Ovary (tissue), 9 donors: ENCODE measurements around the gene ESPN. TPM values are rescaled to one million over a fixed set of nuclear protein-coding genes. Genes with fewer than 3 reads are reported as not detected.

ENCODE experiments used
- DNase-seq, 5 donors: peaks; one replicate each; pipeline ENCODE4 v3.0.0-alpha.2; 2019 to 2020
- H3K27ac ChIP-seq, 2 donors: fragments of 200-600 bp; one replicate each; pipeline versions ENCODE4 v1.5.1 to v1.8.0; 2019 to 2022
- H3K27me3 ChIP-seq: fragments of 200-600 bp; one replicate; pipeline ENCODE4 v1.8.0; 2022
- H3K36me3 ChIP-seq: fragments of 200-600 bp; sonication (generic); one replicate; pipeline ENCODE4 v1.5.1; 2019
- H3K4me1 ChIP-seq: one replicate; pipeline ENCODE4 v1.8.1; 2013; ENCODE audit warnings: mild to moderate bottlenecking, moderate library complexity; ENCODE audit not compliant: insufficient read depth
- H3K4me3 ChIP-seq: fragments of 200-600 bp; sonication (generic); one replicate; pipeline ENCODE4 v1.5.1; 2017
- H3K9me3 ChIP-seq, 2 donors: fragments of 200-600 bp in 1 of 2; sonication (generic) in 1 of 2; one replicate each; pipeline versions ENCODE4 v1.5.1 to v1.8.1; 2013 to 2019; ENCODE audit warnings: mild to moderate bottlenecking in 1 of 2, moderate library complexity in 1 of 2
- CTCF ChIP-seq, 3 donors: fragments of 450-650 bp in 2 of 3; fragments of 200-600 bp in 1 of 3; IDR thresholded peaks; one replicate each; pipeline versions ENCODE4 v1.5.1 to v1.8.0; 2016 to 2022; ENCODE audit warnings: antibody characterized with exemption in 3 of 3, mild to moderate bottlenecking in 1 of 3
- EP300 ChIP-seq: sonication (generic); formaldehyde crosslinking; IDR thresholded peaks from one replicate; pipeline ENCODE4 v1.6.1; 2017; ENCODE audit warnings: antibody characterized with exemption
- POLR2A ChIP-seq: fragments of 450-650 bp; IDR thresholded peaks from one replicate; pipeline ENCODE4 v1.6.1; 2017; ENCODE audit warnings: antibody characterized with exemption, mild to moderate bottlenecking, moderate library complexity
- WGBS, 3 donors: extraction: QIAGEN DNeasy Blood & Tissue Kit in 1 of 3; methylation state at CpG; one replicate each; pipeline versions ENCODE4 v1.1.5 to v1.1.7; 2013 to 2017; 5-methylcytosine and 5-hydroxymethylcytosine counted together
- intact Hi-C, 4 donors: fragments of 100-400 bp; cut with DNase I; formaldehyde crosslinking; loops; one replicate each; pipeline versions ENCODE4 v1.11.0 to v1.15.1; 2022 to 2023
- polyA plus RNA-seq, 2 donors: library from polyadenylated mRNA; stranded (reverse); fragments of 200-250 nt in 1 of 2; fragments of 350-450 nt in 1 of 2; fragmentation: Illumina TruSeq in 1 of 2; extraction: RNeasy Lipid Tissue Mini Kit (QIAGEN cat#74804) in 1 of 2; gene quantifications; one replicate each; pipeline ENCODE4 v1.2.3, GENCODE V29; 2013 to 2014
- total RNA-seq, 7 donors: library from RNA; depleted of rRNA in 2 of 7; stranded (reverse); fragments of >200 nt in 2 of 7; fragmentation: NEBNext Ultra II Directional in 3 of 7; extraction: Animal tissue kit (Norgen Biotek cat#: 25700) in 3 of 7; gene quantifications; one replicate each; pipeline versions ENCODE4 v1.1.0 to v1.2.4, GENCODE V29; 2016 to 2023
- donor health status: DM: no; HTN: no; CAD: no; lungs with moderate emphysema.
- donor health status: DM: no; HTN: no; CAD: no.
- donor health status: Bipolar disorder and iron deficiency.
- donor health status: DM: yes; HTN: yes; CAD: no.
- donor health status: DM: no; HTN: no; CAD: no.
- donor health status: DM: yes; HTN: yes; CAD: no.

ESPN gene
- total and polyA plus RNA-seq, 9 donors: 0.11 to 46.2 (median 1.5) TPM; not detected in 1

GRCh38 chr1:6456800-6457466 is 32.4 kb downstream of the ESPN start:
- Histone ChIP-seq H3K9me3 (no peaks in the 10 kb centered on the region), H3K27me3 (no peaks in the 10 kb centered on the region), H3K36me3 (no peaks in the 10 kb centered on the region), H3K4me3 (no peak overlapping the region), H3K4me1 (peaks cover 6% of the 10 kb centered on the region), H3K27ac (no peak overlapping the region)
- 75 to 76% (median 75%) methylated on average over 9 to 11 of the region's 11 CpGs for WGBS, 3 donors
- TF ChIP-seq POLR2A (no peak), CTCF (IDR thresholded peaks at IDR 0.05) (no peak), EP300 (no peak)
- intact Hi-C loops: no loop called here
- DNase-seq: no peak

GRCh38 chr1:6459850-6460265 is 35.3 kb downstream of the ESPN start:
- TF ChIP-seq CTCF (IDR thresholded peaks at IDR 0.05) (no peak), EP300 (no peak), POLR2A (no peak)
- no peak overlapping the region for H3K4me3 ChIP-seq
- no peak for DNase-seq
- H3K27ac ChIP-seq: no peak overlapping the region
- WGBS, 3 donors: 16 to 18% (median 16%) methylated on average over 18 of the region's 18 CpGs
- intact Hi-C loops: no loop called here
- H3K9me3 ChIP-seq: no peaks in the 10 kb centered on the region
- peaks cover 3% of the 10 kb centered on the region for H3K4me1 ChIP-seq
- no peaks in the 10 kb centered on the region for H3K27me3 ChIP-seq
- no peaks in the 10 kb centered on the region for H3K36me3 ChIP-seq

GRCh38 chr1:6460301-6461050 is 35.9 kb downstream of the ESPN start:
- H3K4me3 ChIP-seq: no peak overlapping the region
- TF ChIP-seq EP300 (no peak), POLR2A (no peak), CTCF (IDR thresholded peaks at IDR 0.05) (no peak)
- no peak overlapping the region for H3K27ac ChIP-seq
- H3K36me3 ChIP-seq: no peaks in the 10 kb centered on the region
- H3K27me3 ChIP-seq: no peaks in the 10 kb centered on the region
- intact Hi-C loops: no loop called here
- WGBS, 3 donors: 15 to 30% (median 23%) methylated on average over 39 of the region's 39 CpGs
- H3K4me1 ChIP-seq: peaks cover 3% of the 10 kb centered on the region
- no peak for DNase-seq
- H3K9me3 ChIP-seq: no peaks in the 10 kb centered on the region

GRCh38 chr1:6461051-6461530 is 36.5 kb downstream of the ESPN start:
- peaks cover 3% of the 10 kb centered on the region for H3K4me1 ChIP-seq
- TF ChIP-seq POLR2A: no peak
- TF ChIP-seq EP300: no peak
- TF ChIP-seq CTCF (IDR thresholded peaks at IDR 0.05): no peak
- no peaks in the 10 kb centered on the region for H3K9me3 ChIP-seq
- H3K36me3 ChIP-seq: no peaks in the 10 kb centered on the region
- H3K27me3 ChIP-seq: no peaks in the 10 kb centered on the region
- no peak for DNase-seq
- intact Hi-C loops: no loop called here
- 38 to 70% (median 63%) methylated on average over 40 of the region's 40 CpGs for WGBS, 3 donors
- no peak overlapping the region for H3K27ac ChIP-seq
- H3K4me3 ChIP-seq: no peak overlapping the region
